ENCODE results near the gene TIPARP. TPM values are rescaled to one million over a fixed set of nuclear protein-coding genes. Genes with fewer than 3 reads are reported as not detected.

The TIPARP gene
- total and polyA plus RNA-seq, 2 of the 13 experiments (the other 11 are each of a cell fraction or from before 2014, with no cell fraction given) = 7.3 to 19.7 TPM

GRCh38 chr3:156705761-156706616 is 31.6 kb downstream of the TIPARP start:
- Histone ChIP-seq H2AFZ (ENCODE audit: low read length) (no peak overlapping the region), H3K4me3 (replicated peaks in 1 of 3; ENCODE audit: insufficient read depth in 1 of 3, low read depth in 2 of 3, low read length in 3 of 3) (no peak overlapping the region), H3K27me3 (ENCODE audit: control insufficient read depth in 1 of 2, insufficient read depth in 2 of 2, low read length in 2 of 2) (no peaks in the 10 kb centered on the region), H3K4me2 (ENCODE audit: low read depth, low read length) (no peak overlapping the region), H3K36me3 (replicated peaks in 1 of 2; ENCODE audit: control insufficient read depth in 1 of 2, insufficient read depth in 2 of 2, low read length in 2 of 2) (peaks cover 3 to 8% of the 10 kb centered on the region in 2 experiments; a peak in 4 of 5 replicates), H3K9ac (ENCODE audit: insufficient read depth, low read depth, low read length) (no peak overlapping the region), H3K9me3 (ENCODE audit: low read length) (no peaks in the 10 kb centered on the region), H3K79me2 (ENCODE audit: insufficient read depth, low read length) (no peaks in the 10 kb centered on the region), H4K20me1 (ENCODE audit: insufficient read depth, low read length) (no peaks in the 10 kb centered on the region), H3K27ac (ENCODE audit: extremely low read length, insufficient read depth, low read length) (no peak overlapping the region), H3K4me1 (ENCODE audit: insufficient read depth, low read length) (peaks cover 45% of the 10 kb centered on the region)
- TF ChIP-seq SMARCE1 (IDR thresholded peaks at IDR 0.05; ENCODE audit: borderline replicate concordance) (no peak), CHD4 (IDR thresholded peaks at IDR 0.05; ENCODE audit: borderline replicate concordance, low read length) (no peak), GLI4 (CRISPR knock-in tag; IDR thresholded peaks at IDR 0.05; ENCODE audit: borderline replicate concordance) (no peak), BCL6 (CRISPR knock-in tag; IDR thresholded peaks at IDR 0.05) (peak; percentile 69), E2F5 (CRISPR knock-in tag; conservative IDR thresholded peaks at IDR 0.05) (no peak), IKZF1 (IDR thresholded peaks at IDR 0.05) (no peak)
- BruUV-seq (replicated peaks) = no TSS peak
- CTCF ChIA-PET (ENCODE audit: low intra/inter-chr PET ratio, low total read pairs) = no interaction called here
- intact Hi-C loops (cut with micrococcal nuclease; ENCODE audit: unreplicated experiment) = no loop called here
- POLR2A ChIA-PET = no interaction called here
- ATAC-seq (no peak), DNase-seq (ENCODE audit: low spot score) (peak; percentile 16), FAIRE-seq (no peak)
- WGBS (ENCODE audit: low lambda C conversion rate) = 71% methylated on average over 3 of the region's 3 CpGs
- in situ Hi-C loops (cut with HindIII; ENCODE audit: extremely low pct_ligation_motif_present, low pct_unique_long_range_greater_than_20kb) = no loop called here

GRCh38 chr3:156707588-156707987 is 33.2 kb downstream of the TIPARP start:
- in situ Hi-C loops (cut with HindIII; ENCODE audit: extremely low pct_ligation_motif_present, low pct_unique_long_range_greater_than_20kb) (no loop called here), intact Hi-C loops (cut with micrococcal nuclease; ENCODE audit: unreplicated experiment) (no loop called here)
- DNase-seq (ENCODE audit: low spot score) (no peak), ATAC-seq (no peak), FAIRE-seq (no peak)
- H3K9me3 ChIP-seq (ENCODE audit: low read length) = no peaks in the 10 kb centered on the region
- no peak overlapping the region for H2AFZ ChIP-seq (ENCODE audit: low read length)
- H3K79me2 ChIP-seq (ENCODE audit: insufficient read depth, low read length) = no peaks in the 10 kb centered on the region
- 100% methylated on average over 7 of the region's 7 CpGs for WGBS (ENCODE audit: low lambda C conversion rate)
- POLR2A ChIA-PET = no interaction called here
- peaks cover 3 to 8% of the 10 kb centered on the region in 2 experiments; a peak in 4 of 5 replicates for H3K36me3 ChIP-seq (replicated peaks in 1 of 2; ENCODE audit: control insufficient read depth in 1 of 2, insufficient read depth in 2 of 2, low read length in 2 of 2)
- CTCF ChIA-PET (ENCODE audit: low intra/inter-chr PET ratio, low total read pairs) = no interaction called here
- H3K4me2 ChIP-seq (ENCODE audit: low read depth, low read length) = no peak overlapping the region
- no peaks in the 10 kb centered on the region for H4K20me1 ChIP-seq (ENCODE audit: insufficient read depth, low read length)
- no TSS peak for BruUV-seq (replicated peaks)
- H3K9ac ChIP-seq (ENCODE audit: insufficient read depth, low read depth, low read length) = no peak overlapping the region
- peaks cover 43% of the 10 kb centered on the region for H3K4me1 ChIP-seq (ENCODE audit: insufficient read depth, low read length)
- H3K4me3 ChIP-seq (replicated peaks in 1 of 3; ENCODE audit: insufficient read depth in 1 of 3, low read depth in 2 of 3, low read length in 3 of 3) = no peak overlapping the region
- H3K27ac ChIP-seq (ENCODE audit: extremely low read length, insufficient read depth, low read length) = no peak overlapping the region
- H3K27me3 ChIP-seq (ENCODE audit: control insufficient read depth in 1 of 2, insufficient read depth in 2 of 2, low read length in 2 of 2) = no peaks in the 10 kb centered on the region
- TF ChIP-seq ZHX2 (IDR thresholded peaks at IDR 0.05; ENCODE audit: low read depth) = no peak
- no peak for TF ChIP-seq ZHX2 (CRISPR knock-in tag; IDR thresholded peaks at IDR 0.05; ENCODE audit: borderline replicate concordance)
- TF ChIP-seq BRD4 (CRISPR knock-in tag; IDR thresholded peaks at IDR 0.05) = no peak
- no peak for TF ChIP-seq ZBTB14 (CRISPR knock-in tag; IDR thresholded peaks at IDR 0.05)
